PC-9 (cell line): Measurements from ENCODE around the gene CMBL.

Experiments used
- CTCF ChIP-seq: fragments of 200-600 bp; sonication (generic); conservative IDR thresholded peaks from 2 replicates; pipeline ENCODE4 v1.6.1; 2017; ENCODE audit warnings: mixed run types, antibody characterized with exemption, mild to moderate bottlenecking, moderate library complexity
- EZH2 ChIP-seq: fragments of 200-600 bp; sonication (generic); IDR thresholded peaks from 2 replicates; pipeline ENCODE4 v1.8.0; 2017; ENCODE audit warnings: antibody characterized with exemption, low read depth

- TF ChIP-seq CTCF, result no peak
- no peak for TF ChIP-seq EZH2
Measured at GRCh38 chr5:10328323-10328722, 20.6 kb upstream of the CMBL start.
